Thyroid gland (tissue), 4 donors: Measurements from ENCODE around the gene PEX14.

Experiments
- POLR2A ChIP-seq, 2 donors: fragments of 450-650 bp; IDR thresholded peaks; one replicate each; pipeline ENCODE4 v1.6.1; 2017; ENCODE audit warnings: antibody characterized with exemption in 2 of 2, mild to moderate bottlenecking in 2 of 2, moderate library complexity in 1 of 2
- TF ChIP-seq, protein P1 (sequence below), 6 experiments: fragments of 200-600 bp in 3 of 6; fragments of 450-650 bp in 3 of 6; sonication (generic) in 3 of 6; IDR thresholded peaks; one replicate each; pipeline ENCODE4 v1.5.1; 2016 to 2019; ENCODE audit warnings: antibody characterized with exemption in 6 of 6, mild to moderate bottlenecking in 2 of 6, inconsistent platforms in 1 of 6, moderate library complexity in 1 of 6

GRCh38 chr1:10613340-10613739 is 138.6 kb downstream of the PEX14 start:
- TF ChIP-seq, protein P1, sequence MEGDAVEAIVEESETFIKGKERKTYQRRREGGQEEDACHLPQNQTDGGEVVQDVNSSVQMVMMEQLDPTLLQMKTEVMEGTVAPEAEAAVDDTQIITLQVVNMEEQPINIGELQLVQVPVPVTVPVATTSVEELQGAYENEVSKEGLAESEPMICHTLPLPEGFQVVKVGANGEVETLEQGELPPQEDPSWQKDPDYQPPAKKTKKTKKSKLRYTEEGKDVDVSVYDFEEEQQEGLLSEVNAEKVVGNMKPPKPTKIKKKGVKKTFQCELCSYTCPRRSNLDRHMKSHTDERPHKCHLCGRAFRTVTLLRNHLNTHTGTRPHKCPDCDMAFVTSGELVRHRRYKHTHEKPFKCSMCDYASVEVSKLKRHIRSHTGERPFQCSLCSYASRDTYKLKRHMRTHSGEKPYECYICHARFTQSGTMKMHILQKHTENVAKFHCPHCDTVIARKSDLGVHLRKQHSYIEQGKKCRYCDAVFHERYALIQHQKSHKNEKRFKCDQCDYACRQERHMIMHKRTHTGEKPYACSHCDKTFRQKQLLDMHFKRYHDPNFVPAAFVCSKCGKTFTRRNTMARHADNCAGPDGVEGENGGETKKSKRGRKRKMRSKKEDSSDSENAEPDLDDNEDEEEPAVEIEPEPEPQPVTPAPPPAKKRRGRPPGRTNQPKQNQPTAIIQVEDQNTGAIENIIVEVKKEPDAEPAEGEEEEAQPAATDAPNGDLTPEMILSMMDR (IDR thresholded peaks at IDR 0.05) = no peak
- TF ChIP-seq POLR2A (IDR thresholded peaks at IDR 0.05) = no peak
